ENCODE data around the gene CNTN5. TPM values are rescaled to one million over a fixed set of nuclear protein-coding genes. Genes with fewer than 3 reads are reported as not detected.

The CNTN5 gene
- total RNA-seq, 1 donor from 2014 or later, result 0.24 TPM

DNA sequence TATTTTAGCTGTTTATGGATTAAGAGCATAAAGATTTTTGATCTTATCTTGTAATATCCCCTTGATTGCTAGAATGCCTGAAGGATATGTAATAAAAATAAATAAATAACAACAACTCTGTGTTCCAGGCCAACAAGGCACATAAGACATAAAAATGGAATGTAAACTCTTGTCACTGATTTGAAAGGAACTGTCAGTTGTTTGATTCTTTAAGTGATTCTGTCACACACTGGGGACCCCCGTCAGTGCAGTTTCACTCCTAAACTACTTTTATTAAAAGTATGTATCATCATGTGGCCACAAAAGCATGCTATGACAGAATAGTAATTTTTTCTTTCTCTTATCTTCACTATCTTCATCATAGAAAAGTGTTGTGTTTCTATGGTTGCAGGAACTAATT lies 572.4 kb downstream of the CNTN5 start:
- DNase-seq, result no peak
- ATAC-seq, result no peak
- H3K27me3 ChIP-seq (ENCODE audit: low read depth), result no peaks in the 10 kb centered on the region
- H3K4me3 ChIP-seq, result no peak overlapping the region
- no peak overlapping the region for H3K27ac ChIP-seq
- intact Hi-C loops (cut with DNase I), result no loop called here
- TF ChIP-seq, protein P1, sequence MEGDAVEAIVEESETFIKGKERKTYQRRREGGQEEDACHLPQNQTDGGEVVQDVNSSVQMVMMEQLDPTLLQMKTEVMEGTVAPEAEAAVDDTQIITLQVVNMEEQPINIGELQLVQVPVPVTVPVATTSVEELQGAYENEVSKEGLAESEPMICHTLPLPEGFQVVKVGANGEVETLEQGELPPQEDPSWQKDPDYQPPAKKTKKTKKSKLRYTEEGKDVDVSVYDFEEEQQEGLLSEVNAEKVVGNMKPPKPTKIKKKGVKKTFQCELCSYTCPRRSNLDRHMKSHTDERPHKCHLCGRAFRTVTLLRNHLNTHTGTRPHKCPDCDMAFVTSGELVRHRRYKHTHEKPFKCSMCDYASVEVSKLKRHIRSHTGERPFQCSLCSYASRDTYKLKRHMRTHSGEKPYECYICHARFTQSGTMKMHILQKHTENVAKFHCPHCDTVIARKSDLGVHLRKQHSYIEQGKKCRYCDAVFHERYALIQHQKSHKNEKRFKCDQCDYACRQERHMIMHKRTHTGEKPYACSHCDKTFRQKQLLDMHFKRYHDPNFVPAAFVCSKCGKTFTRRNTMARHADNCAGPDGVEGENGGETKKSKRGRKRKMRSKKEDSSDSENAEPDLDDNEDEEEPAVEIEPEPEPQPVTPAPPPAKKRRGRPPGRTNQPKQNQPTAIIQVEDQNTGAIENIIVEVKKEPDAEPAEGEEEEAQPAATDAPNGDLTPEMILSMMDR (IDR thresholded peaks at IDR 0.05), result no peak
- H3K36me3 ChIP-seq, result no peaks in the 10 kb centered on the region
- no peaks in the 10 kb centered on the region for H3K4me1 ChIP-seq
- no peaks in the 10 kb centered on the region for H3K9me3 ChIP-seq

DNA sequence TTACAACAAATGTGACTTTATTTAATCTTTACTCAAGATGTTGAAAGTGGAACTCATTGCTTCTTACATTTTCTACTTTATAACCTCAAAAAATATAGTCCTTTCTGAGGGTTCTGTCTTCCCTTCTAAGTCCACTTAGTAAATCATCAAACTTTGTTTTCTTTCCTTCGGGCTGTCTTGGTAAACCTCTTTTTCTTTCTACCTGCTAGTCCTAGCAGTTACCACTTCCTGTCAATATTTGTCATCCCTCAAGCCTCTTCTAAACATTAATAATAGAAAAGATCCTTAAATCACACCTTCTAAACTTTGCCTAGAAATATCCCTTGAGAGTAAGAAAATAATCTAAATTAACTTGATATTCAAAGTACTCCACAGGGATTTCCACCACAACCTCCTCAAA lies 580.4 kb downstream of the CNTN5 start:
- H3K36me3 ChIP-seq, result no peaks in the 10 kb centered on the region
- H3K4me3 ChIP-seq, result no peak overlapping the region
- no peak for ATAC-seq
- H3K4me1 ChIP-seq, result no peaks in the 10 kb centered on the region
- no peaks in the 10 kb centered on the region for H3K27me3 ChIP-seq (ENCODE audit: low read depth)
- TF ChIP-seq, protein P1 (IDR thresholded peaks at IDR 0.05), result no peak
- no peak for DNase-seq
- intact Hi-C loops (cut with DNase I), result no loop called here
- no peaks in the 10 kb centered on the region for H3K9me3 ChIP-seq
- H3K27ac ChIP-seq, result no peak overlapping the region

DNA sequence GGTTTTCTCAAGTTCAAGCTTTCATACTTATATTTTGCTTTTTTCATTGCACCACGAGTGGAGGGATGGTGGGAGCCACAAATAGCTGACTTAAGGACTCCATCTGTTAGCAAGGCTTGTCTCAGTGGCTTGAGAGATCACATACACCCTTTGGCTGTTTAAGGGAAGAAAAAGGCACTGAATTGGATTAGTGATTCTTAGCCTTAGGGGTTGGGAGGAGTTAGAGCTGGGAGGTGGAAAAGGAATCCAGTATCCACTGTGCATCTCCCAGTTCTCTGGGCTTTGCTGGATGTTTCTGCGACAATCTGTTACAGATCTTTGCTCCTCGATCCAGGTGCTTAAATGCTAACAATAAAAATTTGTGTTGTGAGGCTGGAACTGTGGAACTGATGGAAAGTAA lies 593.6 kb downstream of the CNTN5 start:
- DNase-seq, result no peak
- Histone ChIP-seq H3K27me3 (ENCODE audit: low read depth) (no peaks in the 10 kb centered on the region), H3K9me3 (no peaks in the 10 kb centered on the region), H3K27ac (no peak overlapping the region), H3K36me3 (no peaks in the 10 kb centered on the region), H3K4me1 (no peaks in the 10 kb centered on the region), H3K4me3 (no peak overlapping the region)
- no peak for ATAC-seq
- TF ChIP-seq, protein P1 (IDR thresholded peaks at IDR 0.05), result no peak
- intact Hi-C loops (cut with DNase I), result no loop called here

DNA sequence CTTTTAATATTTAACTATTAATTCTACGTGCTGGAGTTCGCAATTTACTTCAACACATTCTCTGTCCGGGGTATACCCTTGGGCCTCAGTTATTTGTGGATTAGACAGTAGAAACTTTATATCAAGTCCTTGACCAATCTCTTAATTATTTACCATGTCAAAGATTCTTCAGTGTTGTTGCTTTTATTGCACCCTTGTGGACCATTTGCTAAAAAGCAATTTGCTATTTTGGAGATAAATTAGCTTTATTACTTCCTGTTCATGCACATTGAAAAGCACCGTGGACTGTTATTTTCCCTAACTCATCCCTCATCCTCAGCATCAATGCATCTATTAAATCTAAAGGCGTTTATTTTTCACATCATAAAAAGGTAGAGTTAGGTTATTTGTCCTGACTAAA lies 609.9 kb downstream of the CNTN5 start:
- no peaks in the 10 kb centered on the region for H3K9me3 ChIP-seq
- intact Hi-C loops (cut with DNase I), result no loop called here
- H3K4me1 ChIP-seq, result no peaks in the 10 kb centered on the region
- no peak overlapping the region for H3K4me3 ChIP-seq
- no peak overlapping the region for H3K27ac ChIP-seq
- ATAC-seq (no peak), DNase-seq (no peak)
- TF ChIP-seq, protein P1 (IDR thresholded peaks at IDR 0.05), result no peak
- no peaks in the 10 kb centered on the region for H3K27me3 ChIP-seq (ENCODE audit: low read depth)
- H3K36me3 ChIP-seq, result no peaks in the 10 kb centered on the region

DNA sequence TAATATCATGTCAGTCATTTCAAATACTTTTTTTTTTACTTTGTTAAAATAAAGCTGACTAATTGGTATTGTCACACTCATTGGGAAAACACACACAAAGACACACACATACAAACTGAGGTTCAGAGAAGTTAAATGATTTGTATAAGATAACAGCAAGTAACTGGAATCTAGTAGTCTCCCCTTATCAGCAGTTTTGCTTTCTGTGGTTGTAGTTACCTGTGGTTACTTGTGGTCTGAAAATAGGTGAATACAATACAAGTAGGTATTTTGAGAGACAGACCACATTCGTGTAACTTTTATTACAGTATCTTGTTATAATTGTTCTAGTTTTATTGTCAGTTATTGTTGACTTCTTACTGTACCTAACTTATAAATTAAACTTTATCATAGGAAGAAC lies 610.9 kb downstream of the CNTN5 start:
- DNase-seq, result no peak
- H3K4me3 ChIP-seq, result no peak overlapping the region
- H3K9me3 ChIP-seq, result no peaks in the 10 kb centered on the region
- H3K4me1 ChIP-seq, result no peaks in the 10 kb centered on the region
- no peak for ATAC-seq
- intact Hi-C loops (cut with DNase I), result no loop called here
- H3K27me3 ChIP-seq (ENCODE audit: low read depth), result no peaks in the 10 kb centered on the region
- TF ChIP-seq, protein P1 (IDR thresholded peaks at IDR 0.05), result no peak
- H3K27ac ChIP-seq, result no peak overlapping the region
- no peaks in the 10 kb centered on the region for H3K36me3 ChIP-seq

DNA sequence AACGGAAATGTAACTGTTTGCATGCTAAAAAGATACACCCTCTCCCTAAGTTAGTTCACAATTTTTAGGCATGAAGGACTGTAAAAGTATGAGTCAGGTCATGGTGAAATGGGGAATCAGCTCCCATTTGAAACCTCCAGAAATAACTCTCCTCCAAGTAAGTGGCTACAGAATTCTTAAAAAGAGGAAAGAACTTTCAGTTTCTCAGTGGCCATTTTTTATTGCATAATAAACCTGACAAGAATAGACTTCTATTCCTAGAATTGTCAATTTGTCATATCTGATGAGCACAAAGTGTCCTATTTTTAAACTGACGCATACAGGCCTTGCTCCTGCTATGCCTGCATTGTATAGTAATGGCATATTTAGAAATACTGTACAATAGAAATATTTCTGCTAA lies 612.2 kb downstream of the CNTN5 start:
- Histone ChIP-seq H3K4me3 (no peak overlapping the region), H3K9me3 (no peaks in the 10 kb centered on the region), H3K4me1 (no peaks in the 10 kb centered on the region), H3K36me3 (no peaks in the 10 kb centered on the region), H3K27ac (no peak overlapping the region), H3K27me3 (ENCODE audit: low read depth) (no peaks in the 10 kb centered on the region)
- intact Hi-C loops (cut with DNase I), result no loop called here
- ATAC-seq (peak in 1 of 2 donors; percentile 12), DNase-seq (no peak)
- TF ChIP-seq, protein P1 (IDR thresholded peaks at IDR 0.05), result no peak

Data from lower lobe of right lung (tissue), 2 donors.